ENCODE results near the gene DCPS. TPM values are rescaled to one million over a fixed set of nuclear protein-coding genes. Genes with fewer than 3 reads are reported as not detected.
A peak's percentile ranks its signal among the peaks of the same experiment; 100 is the strongest.

Gene DCPS
- total and polyA plus RNA-seq, 2 of the 4 experiments (the other 2 are of a cell fraction) = 19.7 to 34.8 TPM

- H4K20me1 ChIP-seq (ENCODE audit: insufficient read depth, low read length) = peaks cover 4% of the 10 kb centered on the region
- no peak overlapping the region for H2BK5ac ChIP-seq (ENCODE audit: low read depth, low read length, poor library complexity, severe bottlenecking)
- H3K9me1 ChIP-seq (ENCODE audit: insufficient read depth, low read length) = peaks cover 9% of the 10 kb centered on the region
- in situ Hi-C loops (cut with MboI; ENCODE audit: low sequenced_read_pairs) (no loop called here), intact Hi-C loops (cut with micrococcal nuclease) (loop anchor here (2.0 kb wide), 1 partner anchor 39 kb away; no protein-coding TSS in a partner anchor), dilution Hi-C loops (cut with HindIII; ENCODE audit: low sequenced_read_pairs, unreplicated experiment) (no loop called here)
- H3K4me1 ChIP-seq (ENCODE audit: control insufficient read depth, insufficient read depth, low read length) = peaks cover 23% of the 10 kb centered on the region
- no peak overlapping the region for H3K4me3 ChIP-seq (ENCODE audit: insufficient read depth, low read depth, low read length)
- no peak overlapping the region for H4K91ac ChIP-seq (ENCODE audit: insufficient read depth, low read depth, low read length)
- no peak overlapping the region for H3K9ac ChIP-seq (ENCODE audit: low read depth, low read length)
- no peak for TF ChIP-seq SMC3 (IDR thresholded peaks at IDR 0.05; ENCODE audit: low read depth, low read length)
- TF ChIP-seq MAFK (IDR thresholded peaks at IDR 0.05; ENCODE audit: low read depth, low read length) = no peak
- TF ChIP-seq POLR2A (IDR thresholded peaks at IDR 0.05; ENCODE audit: low read depth, low read length) = no peak
- TF ChIP-seq USF2 (IDR thresholded peaks at IDR 0.05; ENCODE audit: low read depth, low read length) = no peak
- no peak for TF ChIP-seq MXI1 (IDR thresholded peaks at IDR 0.05; ENCODE audit: borderline replicate concordance, low read depth, low read length)
- TF ChIP-seq NFE2L2 (IDR thresholded peaks at IDR 0.05; ENCODE audit: low read depth, low read length) = no peak
- H3K27ac ChIP-seq (ENCODE audit: insufficient read depth, low read length) = no peak overlapping the region
- ChIA-PET CTCF (no interaction called here), POLR2A (ENCODE audit: unreplicated experiment) (no interaction called here)
- no peak overlapping the region for H3K23ac ChIP-seq (ENCODE audit: low read depth, low read length)
- no peak overlapping the region for H3K14ac ChIP-seq (replicated peaks; ENCODE audit: low read depth, low read length)
- H3K36me3 ChIP-seq (ENCODE audit: control insufficient read depth, insufficient read depth, low read length) = no peaks in the 10 kb centered on the region
- WGBS, 2 experiments (ENCODE audit: extremely low coverage in 2 of 2, insufficient read length in 1 of 2) = 33% methylated on average over 1 of the region's 18 CpGs; no CpG with 5 or more reads in 1 of the 2 experiments
- DNase-seq (no peak), ATAC-seq (ENCODE audit: low read depth) (no peak)
- H2AFZ ChIP-seq (replicated peaks; ENCODE audit: low read length, poor library complexity) = no peak overlapping the region
- H3K79me1 ChIP-seq (ENCODE audit: low read depth in 1 of 2, low read length in 2 of 2) = peaks cover 20 to 63% of the 10 kb centered on the region in 2 experiments
- BruUV-seq (replicated peaks) = no TSS peak
- H3K56ac ChIP-seq (ENCODE audit: extremely low read depth, insufficient read depth, low read length) = no peak overlapping the region
- no peak overlapping the region for H3K18ac ChIP-seq (ENCODE audit: low read depth, low read length)
- peak overlapping the region; percentile 37 for H2AK9ac ChIP-seq (replicated peaks; ENCODE audit: low read depth, low read length, poor library complexity)
- H2BK15ac ChIP-seq (ENCODE audit: low read depth, low read length) = no peak overlapping the region
- H3K27me3 ChIP-seq (ENCODE audit: control insufficient read depth, insufficient read depth, low read length) = no peaks in the 10 kb centered on the region
- H3K4ac ChIP-seq (ENCODE audit: low read depth, low read length) = no peak overlapping the region
- H3K9me3 ChIP-seq (ENCODE audit: control insufficient read depth, insufficient read depth, low read length) = no peaks in the 10 kb centered on the region
- H3K4me2 ChIP-seq (ENCODE audit: low read depth, low read length) = no peak overlapping the region
- no peak overlapping the region for H2AK5ac ChIP-seq (ENCODE audit: low read depth, low read length)
- H2BK20ac ChIP-seq (ENCODE audit: low read depth, low read length) = no peak overlapping the region
- H4K5ac ChIP-seq (ENCODE audit: low read depth, low read length) = no peak overlapping the region
- H2BK120ac ChIP-seq (ENCODE audit: low read depth, low read length) = no peak overlapping the region
- H4K8ac ChIP-seq (ENCODE audit: low read depth in 2 of 2, low read length in 2 of 2) = no peak overlapping the region
Observed at GRCh38 chr11:126357969-126358762, 54.3 kb downstream of the DCPS start.

Data from IMR-90 (cell line).